Suppressor macrophage treated with lipopolysaccharide for 4 hours (primary cell): Measurements from ENCODE around the gene MNX1.

ENCODE experiments used
- DNase-seq: peaks from one replicate; pipeline ENCODE4 v3.0.0-alpha.2; 2020

The MNX1 gene

GRCh38 chr7:156966387-156966786 is 44.1 kb downstream of the MNX1 start:
- no peak for DNase-seq

- no peak for DNase-seq
Observed at GRCh38 chr7:156964971-156965370, 45.5 kb downstream of the MNX1 start.

- no peak for DNase-seq
Observed at GRCh38 chr7:156963472-156963871, 47.0 kb downstream of the MNX1 start.

- DNase-seq: no peak
Observed at GRCh38 chr7:156962897-156963296, 47.6 kb downstream of the MNX1 start.

- DNase-seq: no peak
Observed at GRCh38 chr7:156962145-156962544, 48.3 kb downstream of the MNX1 start.

GRCh38 chr7:156956727-156957126 is 53.7 kb downstream of the MNX1 start:
- no peak for DNase-seq

GRCh38 chr7:156954941-156955340 is 55.5 kb downstream of the MNX1 start:
- no peak for DNase-seq
